Stimulated activated CD4-positive, alpha-beta T cell treated with anti-CD3 and anti-CD28 coated beads, Interleukin-4, amount 100 ng/mL, for 1 hour (primary cell): ENCODE results near the gene MCHR2.

Experiments used
- DNase-seq: peaks from one replicate; pipeline ENCODE4 v3.0.0-alpha.2; 2020

Gene MCHR2

GRCh38 chr6:99901596-99902384, 92.2 kb downstream of the MCHR2 start:
- DNase-seq: no peak

- DNase-seq: no peak
Measured at GRCh38 chr6:99894815-99895214, 99.2 kb downstream of the MCHR2 start.

GRCh38 chr6:99887066-99887465, 107.0 kb downstream of the MCHR2 start:
- no peak for DNase-seq

- no peak for DNase-seq
Measured at GRCh38 chr6:99885051-99885450, 109.0 kb downstream of the MCHR2 start.

GRCh38 chr6:99882128-99882702, 111.8 kb downstream of the MCHR2 start:
- DNase-seq: no peak

GRCh38 chr6:99879431-99879830, 114.6 kb downstream of the MCHR2 start:
- no peak for DNase-seq

GRCh38 chr6:99875068-99875467, 119.0 kb downstream of the MCHR2 start:
- DNase-seq: no peak

- DNase-seq: no peak
Measured at GRCh38 chr6:99873084-99873483, 120.9 kb downstream of the MCHR2 start.

GRCh38 chr6:99871641-99872040, 122.4 kb downstream of the MCHR2 start:
- DNase-seq: no peak
